Activated CD8-positive, alpha-beta T cell treated with anti-CD3 and anti-CD28 coated beads, Interleukin-2, amount 10 ng/mL, durations not matched to agents 7 days and 5 days (primary cell): Measurements from ENCODE around the gene KLB. TPM values are rescaled to one million over a fixed set of nuclear protein-coding genes. Genes with fewer than 3 reads are reported as not detected.

Source experiments
- ATAC-seq: fragments of 150-1000 bp; cut with Tn5 transposase; one replicate; pipeline ENCODE4 v1.10.0; 2021; ENCODE audit warnings: moderate library complexity
- CTCF ChIA-PET: fragments of 350-600 bp; sonication (Branson Sonifier 250); formaldehyde crosslinking; loops from one replicate; lab custom pipeline; 2021; ENCODE audit warnings: antibody characterized with exemption; lab: Charles Lee
- POLR2A ChIA-PET: fragments of 350-600 bp; sonication (Branson Sonifier 250); formaldehyde crosslinking; loops from one replicate; lab custom pipeline; 2021; ENCODE audit warnings: antibody characterized with exemption; lab: Charles Lee
- DNase-seq: peaks from one replicate; pipeline ENCODE4 v3.0.0-alpha.2; 2020
- H3K27ac Mint-ChIP-seq: one replicate; pipeline ENCODE4 v1.8.0; 2021; ENCODE audit warnings: mild to moderate bottlenecking, mixed read lengths
- H3K27me3 Mint-ChIP-seq: one replicate; pipeline ENCODE4 v1.8.0; 2021; ENCODE audit warnings: low read depth, mixed read lengths
- H3K36me3 Mint-ChIP-seq: one replicate; pipeline ENCODE4 v1.8.0; 2021; ENCODE audit warnings: low read depth, mixed read lengths
- H3K4me1 Mint-ChIP-seq: one replicate; pipeline ENCODE4 v1.8.0; 2021; ENCODE audit warnings: low read depth, mixed read lengths
- H3K4me3 Mint-ChIP-seq: one replicate; pipeline ENCODE4 v1.8.0; 2021; ENCODE audit warnings: mild to moderate bottlenecking, mixed read lengths
- H3K9me3 Mint-ChIP-seq: one replicate; pipeline ENCODE4 v1.8.0; 2022; ENCODE audit warnings: mixed read lengths; ENCODE audit not compliant: insufficient read depth
- total RNA-seq, 2 experiments: library from RNA; stranded (reverse); gene quantifications; one replicate each; pipeline ENCODE4 v1.2.3, GENCODE V29; 2021

The KLB gene
- total RNA-seq, 2 experiments from 2014 or later, result not detected

- ChIA-PET CTCF (interaction anchor here (0.6 kb wide), 1 partner anchor 725 kb away, joined by 4 read pairs; no protein-coding TSS in a partner anchor), POLR2A (interaction anchor here (0.7 kb wide), 1 partner anchor 443 kb away, joined by 3 read pairs; no protein-coding TSS in a partner anchor)
- H3K4me1 Mint-ChIP-seq, result no peaks in the 10 kb centered on the region
- no peak for DNase-seq
- H3K36me3 Mint-ChIP-seq, result no peaks in the 10 kb centered on the region
- no peak overlapping the region for H3K4me3 Mint-ChIP-seq
- H3K9me3 Mint-ChIP-seq, result no peaks in the 10 kb centered on the region
- no peak for ATAC-seq
- H3K27ac Mint-ChIP-seq, result no peak overlapping the region
- no peaks in the 10 kb centered on the region for H3K27me3 Mint-ChIP-seq
Measured at GRCh38 chr4:39427520-39428114, 20.9 kb downstream of the KLB start.

GRCh38 chr4:39429476-39430334 is 23.0 kb downstream of the KLB start:
- no peaks in the 10 kb centered on the region for H3K9me3 Mint-ChIP-seq
- ChIA-PET CTCF (interaction anchor here (0.6 kb wide), 1 partner anchor 172 kb away, joined by 3 read pairs; no protein-coding TSS in a partner anchor), POLR2A (no interaction called here)
- H3K27ac Mint-ChIP-seq, result no peak overlapping the region
- H3K27me3 Mint-ChIP-seq, result no peaks in the 10 kb centered on the region
- ATAC-seq (no peak), DNase-seq (no peak)
- no peak overlapping the region for H3K4me3 Mint-ChIP-seq
- H3K36me3 Mint-ChIP-seq, result no peaks in the 10 kb centered on the region
- no peaks in the 10 kb centered on the region for H3K4me1 Mint-ChIP-seq

GRCh38 chr4:39433878-39434492 is 27.3 kb downstream of the KLB start:
- Mint-ChIP-seq H3K9me3 (no peaks in the 10 kb centered on the region), H3K4me3 (no peak overlapping the region), H3K36me3 (no peaks in the 10 kb centered on the region), H3K27ac (no peak overlapping the region), H3K4me1 (no peaks in the 10 kb centered on the region), H3K27me3 (peaks cover 8% of the 10 kb centered on the region)
- DNase-seq (no peak), ATAC-seq (no peak)
- ChIA-PET POLR2A (no interaction called here), CTCF (no interaction called here)

- Mint-ChIP-seq H3K4me3 (no peak overlapping the region), H3K27me3 (peaks cover 8% of the 10 kb centered on the region), H3K4me1 (no peaks in the 10 kb centered on the region), H3K27ac (no peak overlapping the region), H3K9me3 (no peaks in the 10 kb centered on the region), H3K36me3 (no peaks in the 10 kb centered on the region)
- ChIA-PET POLR2A (no interaction called here), CTCF (no interaction called here)
- ATAC-seq (no peak), DNase-seq (no peak)
Measured at GRCh38 chr4:39435659-39436563, 29.2 kb downstream of the KLB start.

- H3K4me3 Mint-ChIP-seq, result no peak overlapping the region
- H3K27me3 Mint-ChIP-seq, result peaks cover 8% of the 10 kb centered on the region
- no peaks in the 10 kb centered on the region for H3K36me3 Mint-ChIP-seq
- H3K4me1 Mint-ChIP-seq, result no peaks in the 10 kb centered on the region
- CTCF ChIA-PET, result interaction anchor here (2.5 kb wide), 1 partner anchor 27 kb away, joined by 5 read pairs; no protein-coding TSS in a partner anchor
- no peaks in the 10 kb centered on the region for H3K9me3 Mint-ChIP-seq
- POLR2A ChIA-PET, result no interaction called here
- no peak for ATAC-seq
- no peak overlapping the region for H3K27ac Mint-ChIP-seq
- no peak for DNase-seq
Measured at GRCh38 chr4:39441593-39441992, 34.9 kb downstream of the KLB start.

- peaks cover 2% of the 10 kb centered on the region for H3K36me3 Mint-ChIP-seq
- H3K9me3 Mint-ChIP-seq, result no peaks in the 10 kb centered on the region
- no peak for DNase-seq
- H3K4me1 Mint-ChIP-seq, result peaks cover 9% of the 10 kb centered on the region
- no peak for ATAC-seq
- H3K27me3 Mint-ChIP-seq, result peaks cover 3% of the 10 kb centered on the region
- CTCF ChIA-PET, result no interaction called here
- POLR2A ChIA-PET, result no interaction called here
- H3K4me3 Mint-ChIP-seq, result no peak overlapping the region
- H3K27ac Mint-ChIP-seq, result no peak overlapping the region
Measured at GRCh38 chr4:39442998-39443397, 36.3 kb downstream of the KLB start.

GRCh38 chr4:39446483-39446841 is 39.7 kb downstream of the KLB start:
- ATAC-seq (no peak), DNase-seq (no peak)
- Mint-ChIP-seq H3K27me3 (no peaks in the 10 kb centered on the region), H3K4me3 (no peak overlapping the region), H3K9me3 (no peaks in the 10 kb centered on the region), H3K36me3 (peaks cover 24% of the 10 kb centered on the region), H3K4me1 (peaks cover 16% of the 10 kb centered on the region), H3K27ac (no peak overlapping the region)
- POLR2A ChIA-PET, result interaction anchor here (0.9 kb wide), 1 partner anchor 12 kb away, joined by 3 read pairs; the partner anchor contains the start of genes LIAS and RPL9
- CTCF ChIA-PET, result interaction anchor here (1.9 kb wide), 1 partner anchor 9 kb away, joined by 6 read pairs; no protein-coding TSS in a partner anchor

GRCh38 chr4:39446842-39447573 is 40.3 kb downstream of the KLB start:
- H3K4me3 Mint-ChIP-seq, result peak overlapping the region; percentile 38
- peak; percentile 64 for ATAC-seq
- H3K36me3 Mint-ChIP-seq, result peaks cover 27% of the 10 kb centered on the region
- no peak overlapping the region for H3K27ac Mint-ChIP-seq
- no peaks in the 10 kb centered on the region for H3K27me3 Mint-ChIP-seq
- DNase-seq, result peak; percentile 48
- peaks cover 17% of the 10 kb centered on the region for H3K4me1 Mint-ChIP-seq
- H3K9me3 Mint-ChIP-seq, result no peaks in the 10 kb centered on the region
- ChIA-PET POLR2A (interaction anchor here (0.9 to 2.3 kb wide), 2 partner anchors 11 to 12 kb away, joined by 3 to 19 read pairs; partner anchors contain the start of genes LIAS and RPL9), CTCF (interaction anchor here (1.9 kb wide), 1 partner anchor 9 kb away, joined by 6 read pairs; no protein-coding TSS in a partner anchor)

GRCh38 chr4:39450618-39451017 is 43.9 kb downstream of the KLB start:
- DNase-seq (no peak), ATAC-seq (no peak)
- ChIA-PET POLR2A (no interaction called here), CTCF (interaction anchor here (1.0 kb wide), 1 partner anchor 18 kb away, joined by 3 read pairs; no protein-coding TSS in a partner anchor)
- no peaks in the 10 kb centered on the region for H3K9me3 Mint-ChIP-seq
- peaks cover 32% of the 10 kb centered on the region for H3K4me1 Mint-ChIP-seq
- H3K4me3 Mint-ChIP-seq, result no peak overlapping the region
- no peaks in the 10 kb centered on the region for H3K27me3 Mint-ChIP-seq
- peaks cover 60% of the 10 kb centered on the region for H3K36me3 Mint-ChIP-seq
- no peak overlapping the region for H3K27ac Mint-ChIP-seq

GRCh38 chr4:39451423-39452023 is 44.8 kb downstream of the KLB start:
- Mint-ChIP-seq H3K4me3 (no peak overlapping the region), H3K9me3 (no peaks in the 10 kb centered on the region), H3K27ac (no peak overlapping the region), H3K4me1 (peaks cover 40% of the 10 kb centered on the region), H3K27me3 (no peaks in the 10 kb centered on the region), H3K36me3 (peaks cover 69% of the 10 kb centered on the region)
- ATAC-seq (no peak), DNase-seq (no peak)
- ChIA-PET POLR2A (interaction anchor here (1.2 kb wide), 1 partner anchor 86 kb away, joined by 3 read pairs; no protein-coding TSS in a partner anchor), CTCF (no interaction called here)
